NCI-H446 treated with DMSO at 0.1 percent for 48 hours (cell line): ENCODE measurements around the gene BET1L.
"Not testable (repeated sequence)": the region's sequence is repeated elsewhere in the genome, so short reads cannot be mapped to it uniquely, and the experiment has no call there.

ENCODE experiments used
- DNase-seq: peaks from one replicate; lab custom pipeline; 2025; lab: John Stamatoyannopoulos, UW

BET1L gene

GRCh38 chr11:227824-228379 is 20.7 kb upstream of the BET1L start:
- no peak for DNase-seq

- no peak for DNase-seq
Observed at GRCh38 chr11:225734-226453, 18.7 kb upstream of the BET1L start.

GRCh38 chr11:224424-224823 is 17.2 kb upstream of the BET1L start:
- DNase-seq, result no peak

- no peak for DNase-seq
Observed at GRCh38 chr11:223884-224283, 16.7 kb upstream of the BET1L start.

GRCh38 chr11:223026-223789 is 16.0 kb upstream of the BET1L start:
- no peak for DNase-seq

- DNase-seq, result no peak
Observed at GRCh38 chr11:221998-222789, 15.0 kb upstream of the BET1L start.

GRCh38 chr11:221539-221938 is 14.3 kb upstream of the BET1L start:
- no peak for DNase-seq

- not testable (repeated sequence) for DNase-seq
Observed at GRCh38 chr11:220641-221215, 13.5 kb upstream of the BET1L start.

GRCh38 chr11:218815-219593 is 11.8 kb upstream of the BET1L start:
- no peak for DNase-seq

GRCh38 chr11:217704-218103 is 10.5 kb upstream of the BET1L start:
- no peak for DNase-seq

- no peak for DNase-seq
Observed at GRCh38 chr11:216081-216974, 9.1 kb upstream of the BET1L start.

- no peak for DNase-seq
Observed at GRCh38 chr11:215581-216037, 8.4 kb upstream of the BET1L start.

- no peak for DNase-seq
Observed at GRCh38 chr11:214083-214482, 6.9 kb upstream of the BET1L start.

- DNase-seq, result no peak
Observed at GRCh38 chr11:213111-213510, 5.9 kb upstream of the BET1L start.

- DNase-seq, result no peak
Observed at GRCh38 chr11:212150-213100, 5.2 kb upstream of the BET1L start.

GRCh38 chr11:211741-212140 is 4.5 kb upstream of the BET1L start:
- DNase-seq, result no peak

GRCh38 chr11:211295-211694 is 4.1 kb upstream of the BET1L start:
- no peak for DNase-seq

GRCh38 chr11:210803-211180 is 3.6 kb upstream of the BET1L start:
- DNase-seq, result no peak
